Mammary epithelial cell (primary cell): Measurements from ENCODE around the gene CPT1C.

ENCODE experiments used
- CTCF ChIP-seq, 2 donors: IDR thresholded peaks in 1 of 2; conservative IDR thresholded peaks in 1 of 2; 2 replicates each; pipeline ENCODE4 v1.5.1; 2011 to 2012; ENCODE audit warnings: inconsistent platforms in 2 of 2, low read length in 2 of 2, mild to moderate bottlenecking in 2 of 2, control low read depth in 1 of 2, low read depth in 1 of 2; ENCODE audit not compliant: insufficient read depth in 1 of 2; ENCODE audit errors: extremely low read depth in 1 of 2
- EZH2 ChIP-seq: IDR thresholded peaks from 2 replicates; pipeline ENCODE4 v1.6.1; 2012; ENCODE audit warnings: low read length, inconsistent platforms, borderline replicate concordance

DNA sequence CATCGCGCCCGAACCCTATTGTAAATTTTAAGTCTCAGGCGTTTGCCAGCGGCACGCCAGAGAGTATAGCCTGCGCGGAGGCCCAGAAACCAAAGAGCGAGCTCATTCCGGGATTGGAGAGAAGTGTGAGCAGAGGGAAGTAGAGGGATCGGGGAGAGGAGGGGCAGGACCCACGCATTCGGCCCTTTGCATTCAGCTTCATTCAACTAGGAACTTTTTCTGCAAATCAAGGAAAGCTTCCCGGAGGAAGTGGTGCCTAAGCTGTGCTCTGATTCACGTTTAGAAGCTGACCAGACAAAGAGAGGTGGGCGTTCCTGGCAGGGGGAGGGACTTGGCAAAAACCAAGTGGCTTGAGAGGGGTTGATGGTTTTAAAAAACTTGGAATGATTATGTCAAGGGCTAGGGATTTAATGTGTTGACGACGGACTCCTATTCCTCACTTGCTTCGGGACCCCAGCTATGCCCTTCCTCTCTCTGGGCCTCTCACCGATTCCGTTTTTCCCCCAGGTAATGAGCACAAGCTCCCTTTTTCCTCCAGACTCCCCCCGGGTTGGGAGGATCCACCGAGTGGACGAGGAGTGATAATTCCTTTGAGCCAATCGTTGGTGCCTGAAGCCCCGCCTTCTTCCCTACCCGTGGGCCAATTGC lies 14.7 kb upstream of the CPT1C start:
- TF ChIP-seq CTCF (conservative IDR thresholded peaks at IDR 0.05 in 1 of 2, IDR thresholded peaks at IDR 0.05 in 1 of 2; ENCODE audit: extremely low read depth in 1 of 2, insufficient read depth in 1 of 2, low read depth in 1 of 2, low read length in 2 of 2): no peak
- TF ChIP-seq EZH2: no peak
